Bronchial epithelial cell (primary cell): Measurements from ENCODE around the gene CEP83. TPM values are rescaled to one million over a fixed set of nuclear protein-coding genes. Genes with fewer than 3 reads are reported as not detected.

Experiments
- DNase-seq: peaks from one replicate; pipeline ENCODE4 v3.0.0-alpha.2; 2010; ENCODE audit warnings: low read depth
- FAIRE-seq: peaks from 2 replicates; lab custom pipeline; 2011; peaks lifted over from hg19 to GRCh38; lab: Jason Lieb, UNC
- H3K27me3 ChIP-seq: 2 replicates; pipeline ENCODE4 v1.5.1; 2011; ENCODE audit warnings: low read length; ENCODE audit not compliant: control insufficient read depth, insufficient read depth
- H3K36me3 ChIP-seq: 2 replicates; pipeline ENCODE4 v1.5.1; 2011; ENCODE audit warnings: low read length; ENCODE audit not compliant: control insufficient read depth, insufficient read depth
- H3K4me3 ChIP-seq: 2 replicates; pipeline ENCODE4 v1.5.1; 2011; ENCODE audit warnings: mild to moderate bottlenecking, low read depth, low read length, control low read depth
- total RNA-seq: library from RNA; depleted of rRNA; stranded (reverse); fragments of >200 nt; gene quantifications from 2 replicates; pipeline ENCODE4 v1.2.1, GENCODE V29; 2014
- TF ChIP-seq, protein P1 (sequence below): IDR thresholded peaks from 2 replicates; pipeline ENCODE4 v1.5.1; 2011; ENCODE audit warnings: mild to moderate bottlenecking, moderate library complexity, low read length, control low read depth, inconsistent platforms; ENCODE audit not compliant: insufficient read depth, severe bottlenecking

CEP83 gene
- total RNA-seq, 1 donor from 2014 or later: 9.7 TPM

DNA sequence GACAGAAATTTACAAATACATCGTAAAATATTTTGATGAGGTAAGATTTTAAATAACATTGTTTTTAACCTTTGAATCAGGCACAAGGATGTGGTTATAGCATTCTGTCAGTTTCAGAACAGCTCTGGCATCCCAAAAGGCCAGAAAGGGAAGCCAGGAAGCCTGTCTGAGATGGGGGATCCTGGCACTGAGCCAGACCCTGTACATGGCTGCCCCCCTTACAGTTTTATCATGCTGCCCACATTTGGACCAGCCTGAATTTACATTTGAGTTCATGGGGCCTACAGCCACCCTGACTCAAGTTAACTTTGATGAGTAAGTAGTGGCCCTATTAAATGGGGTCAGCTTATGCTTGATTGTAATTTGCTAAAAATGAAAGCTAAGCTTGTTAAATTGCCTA is 155.7 kb downstream of the CEP83 start:
- Histone ChIP-seq H3K27me3 (no peaks in the 10 kb centered on the region), H3K36me3 (no peaks in the 10 kb centered on the region), H3K4me3 (no peak overlapping the region)
- DNase-seq: no peak
- TF ChIP-seq, protein P1, sequence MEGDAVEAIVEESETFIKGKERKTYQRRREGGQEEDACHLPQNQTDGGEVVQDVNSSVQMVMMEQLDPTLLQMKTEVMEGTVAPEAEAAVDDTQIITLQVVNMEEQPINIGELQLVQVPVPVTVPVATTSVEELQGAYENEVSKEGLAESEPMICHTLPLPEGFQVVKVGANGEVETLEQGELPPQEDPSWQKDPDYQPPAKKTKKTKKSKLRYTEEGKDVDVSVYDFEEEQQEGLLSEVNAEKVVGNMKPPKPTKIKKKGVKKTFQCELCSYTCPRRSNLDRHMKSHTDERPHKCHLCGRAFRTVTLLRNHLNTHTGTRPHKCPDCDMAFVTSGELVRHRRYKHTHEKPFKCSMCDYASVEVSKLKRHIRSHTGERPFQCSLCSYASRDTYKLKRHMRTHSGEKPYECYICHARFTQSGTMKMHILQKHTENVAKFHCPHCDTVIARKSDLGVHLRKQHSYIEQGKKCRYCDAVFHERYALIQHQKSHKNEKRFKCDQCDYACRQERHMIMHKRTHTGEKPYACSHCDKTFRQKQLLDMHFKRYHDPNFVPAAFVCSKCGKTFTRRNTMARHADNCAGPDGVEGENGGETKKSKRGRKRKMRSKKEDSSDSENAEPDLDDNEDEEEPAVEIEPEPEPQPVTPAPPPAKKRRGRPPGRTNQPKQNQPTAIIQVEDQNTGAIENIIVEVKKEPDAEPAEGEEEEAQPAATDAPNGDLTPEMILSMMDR: no peak
- no peak for FAIRE-seq

GRCh38 chr12:94299846-94300245 is 159.8 kb downstream of the CEP83 start:
- H3K27me3 ChIP-seq: no peaks in the 10 kb centered on the region
- H3K4me3 ChIP-seq: no peak overlapping the region
- DNase-seq (no peak), FAIRE-seq (no peak)
- TF ChIP-seq, protein P1: no peak
- no peaks in the 10 kb centered on the region for H3K36me3 ChIP-seq

GRCh38 chr12:94297876-94298505 is 161.7 kb downstream of the CEP83 start:
- FAIRE-seq (no peak), DNase-seq (no peak)
- no peaks in the 10 kb centered on the region for H3K36me3 ChIP-seq
- no peaks in the 10 kb centered on the region for H3K27me3 ChIP-seq
- TF ChIP-seq, protein P1: no peak
- no peak overlapping the region for H3K4me3 ChIP-seq

GRCh38 chr12:94297096-94297699 is 162.5 kb downstream of the CEP83 start:
- no peaks in the 10 kb centered on the region for H3K27me3 ChIP-seq
- no peak for DNase-seq
- no peak overlapping the region for H3K4me3 ChIP-seq
- H3K36me3 ChIP-seq: no peaks in the 10 kb centered on the region
- TF ChIP-seq, protein P1: no peak
- no peak for FAIRE-seq

GRCh38 chr12:94290353-94290752 is 169.3 kb downstream of the CEP83 start:
- FAIRE-seq: no peak
- Histone ChIP-seq H3K4me3 (no peak overlapping the region), H3K27me3 (no peaks in the 10 kb centered on the region), H3K36me3 (no peaks in the 10 kb centered on the region)
- TF ChIP-seq, protein P1: no peak
- no peak for DNase-seq
